Upper lobe of left lung (tissue), 6 donors: ENCODE measurements around the gene SLC44A4. TPM values are rescaled to one million over a fixed set of nuclear protein-coding genes. Genes with fewer than 3 reads are reported as not detected.

Experiments
- ATAC-seq, 2 donors: fragments of 200-7000 bp; cut with Tn5 transposase; one replicate each; pipeline ENCODE4 v1.9.1; 2022; ENCODE audit warnings: mild to moderate bottlenecking in 2 of 2, moderate library complexity in 2 of 2; ENCODE audit not compliant: low FRiP score in 2 of 2
- DNase-seq, 2 donors: peaks; one replicate each; pipeline ENCODE4 v3.0.0-alpha.2; 2019 to 2020
- H3K27ac ChIP-seq, 4 donors: fragments of 200-600 bp; sonication (generic); one replicate each; pipeline ENCODE4 v1.5.1; 2016 to 2019
- H3K27me3 ChIP-seq, 4 donors: fragments of 200-600 bp; sonication (generic); one replicate each; pipeline ENCODE4 v1.5.1; 2017 to 2019
- H3K36me3 ChIP-seq, 4 donors: fragments of 200-600 bp; sonication (generic); one replicate each; pipeline ENCODE4 v1.5.1; 2016 to 2019
- H3K4me1 ChIP-seq, 4 donors: fragments of 200-600 bp; sonication (generic); one replicate each; pipeline ENCODE4 v1.5.1; 2018 to 2019
- H3K4me3 ChIP-seq, 4 donors: fragments of 200-600 bp; sonication (generic); one replicate each; pipeline ENCODE4 v1.5.1; 2017 to 2019; ENCODE audit warnings: mild to moderate bottlenecking in 2 of 4, moderate library complexity in 1 of 4
- H3K9me3 ChIP-seq, 4 donors: fragments of 200-600 bp; sonication (generic); one replicate each; pipeline ENCODE4 v1.5.1; 2018 to 2019
- EP300 ChIP-seq, 4 donors: sonication (generic); formaldehyde crosslinking; IDR thresholded peaks; one replicate each; pipeline ENCODE4 v1.5.1; 2017; ENCODE audit warnings: antibody characterized with exemption in 4 of 4, control low read depth in 2 of 4
- POLR2A ChIP-seq, 4 donors: fragments of 450-650 bp; IDR thresholded peaks; one replicate each; pipeline ENCODE4 v1.5.1; 2016 to 2017; ENCODE audit warnings: antibody characterized with exemption in 4 of 4, mild to moderate bottlenecking in 2 of 4
- POLR2AphosphoS5 ChIP-seq, 2 donors: sonication (generic); formaldehyde crosslinking; IDR thresholded peaks; one replicate each; pipeline ENCODE4 v1.5.1; 2017; ENCODE audit warnings: antibody characterized with exemption in 2 of 2
- WGBS, 2 donors: methylation state at CpG; one replicate each; pipeline ENCODE4 v1.1.5; 2017 to 2018; 5-methylcytosine and 5-hydroxymethylcytosine counted together
- total RNA-seq, 6 donors: library from RNA; depleted of rRNA in 4 of 6; stranded (reverse); fragments of >200 nt in 4 of 6; gene quantifications; one replicate each; pipeline versions ENCODE4 v1.1.0 to v1.2.1, GENCODE V29; 2016 to 2021
- TF ChIP-seq, protein P1 (sequence below), 6 experiments: fragments of 450-650 bp in 4 of 6; fragments of 200-600 bp in 2 of 6; sonication (generic) in 2 of 6; IDR thresholded peaks; one replicate each; pipeline ENCODE4 v1.5.1; 2016 to 2019; ENCODE audit warnings: antibody characterized with exemption in 6 of 6
- donor health status: DM: no; HTN: no; CAD: no; lungs with moderate emphysema.
- donor health status: DM: no; HTN: yes; CAD: no; lungs with severe emphysema.

The SLC44A4 gene
- total RNA-seq, 6 donors from 2014 or later, result 19.1 to 84.2 (median 42.0) TPM

GRCh38 chr6:31922942-31923341 lies 44.1 kb upstream of the SLC44A4 start:
- no peak for TF ChIP-seq POLR2A (IDR thresholded peaks at IDR 0.05)
- TF ChIP-seq, protein P1, sequence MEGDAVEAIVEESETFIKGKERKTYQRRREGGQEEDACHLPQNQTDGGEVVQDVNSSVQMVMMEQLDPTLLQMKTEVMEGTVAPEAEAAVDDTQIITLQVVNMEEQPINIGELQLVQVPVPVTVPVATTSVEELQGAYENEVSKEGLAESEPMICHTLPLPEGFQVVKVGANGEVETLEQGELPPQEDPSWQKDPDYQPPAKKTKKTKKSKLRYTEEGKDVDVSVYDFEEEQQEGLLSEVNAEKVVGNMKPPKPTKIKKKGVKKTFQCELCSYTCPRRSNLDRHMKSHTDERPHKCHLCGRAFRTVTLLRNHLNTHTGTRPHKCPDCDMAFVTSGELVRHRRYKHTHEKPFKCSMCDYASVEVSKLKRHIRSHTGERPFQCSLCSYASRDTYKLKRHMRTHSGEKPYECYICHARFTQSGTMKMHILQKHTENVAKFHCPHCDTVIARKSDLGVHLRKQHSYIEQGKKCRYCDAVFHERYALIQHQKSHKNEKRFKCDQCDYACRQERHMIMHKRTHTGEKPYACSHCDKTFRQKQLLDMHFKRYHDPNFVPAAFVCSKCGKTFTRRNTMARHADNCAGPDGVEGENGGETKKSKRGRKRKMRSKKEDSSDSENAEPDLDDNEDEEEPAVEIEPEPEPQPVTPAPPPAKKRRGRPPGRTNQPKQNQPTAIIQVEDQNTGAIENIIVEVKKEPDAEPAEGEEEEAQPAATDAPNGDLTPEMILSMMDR (IDR thresholded peaks at IDR 0.05), result peak in 3 of 6 experiments; percentile 5 to 22 (median 12)
- Histone ChIP-seq H3K27ac (no peak overlapping the region), H3K4me1 (peaks cover 15 to 24% (median 20%) of the 10 kb centered on the region in 4 donors), H3K4me3 (no peak overlapping the region), H3K27me3 (no peaks in the 10 kb centered on the region), H3K9me3 (no peaks in the 10 kb centered on the region), H3K36me3 (no peaks in the 10 kb centered on the region)
- DNase-seq, result peak in 1 of 2 donors; percentile 31
- 13 to 17% methylated on average over 5 of the region's 5 CpGs for WGBS, 2 donors
- peak in 1 of 2 donors; percentile 13 for ATAC-seq

- Histone ChIP-seq H3K27ac (peak overlapping the region; percentile 63 to 84 (median 81)), H3K36me3 (no peaks in the 10 kb centered on the region), H3K4me1 (peaks cover 15 to 24% (median 20%) of the 10 kb centered on the region in 4 donors), H3K27me3 (no peaks in the 10 kb centered on the region), H3K9me3 (no peaks in the 10 kb centered on the region), H3K4me3 (no peak overlapping the region)
- TF ChIP-seq, protein P1 (IDR thresholded peaks at IDR 0.05), result no peak
- TF ChIP-seq POLR2A (IDR thresholded peaks at IDR 0.05) (peak in 1 of 4 donors; percentile 17), EP300 (IDR thresholded peaks at IDR 0.05) (peak in 1 of 4 donors; percentile 57), POLR2AphosphoS5 (IDR thresholded peaks at IDR 0.05) (peak in 1 of 2 donors; percentile 59)
- DNase-seq (peak in 1 of 2 donors; percentile 73), ATAC-seq (peak; percentile 44 to 61)
- 22 to 44% methylated on average over 2 of the region's 2 CpGs for WGBS, 2 donors
Measured at GRCh38 chr6:31920811-31921210, 42.0 kb upstream of the SLC44A4 start.

GRCh38 chr6:31919624-31920303 lies 41.0 kb upstream of the SLC44A4 start:
- peak overlapping the region; percentile 63 to 84 (median 81) for H3K27ac ChIP-seq
- WGBS, 2 donors, result 71 to 82% methylated on average over 6 of the region's 6 CpGs

GRCh38 chr6:31918069-31918720 lies 39.4 kb upstream of the SLC44A4 start:
- Histone ChIP-seq H3K4me1 (peaks cover 15 to 24% (median 20%) of the 10 kb centered on the region in 4 donors), H3K27ac (no peak overlapping the region), H3K4me3 (no peak overlapping the region), H3K9me3 (no peaks in the 10 kb centered on the region), H3K36me3 (no peaks in the 10 kb centered on the region), H3K27me3 (no peaks in the 10 kb centered on the region)
- DNase-seq, result no peak
- WGBS, 2 donors, result 87 to 90% methylated on average over 8 of the region's 8 CpGs
- ATAC-seq, result no peak
- TF ChIP-seq POLR2AphosphoS5 (IDR thresholded peaks at IDR 0.05) (no peak), EP300 (IDR thresholded peaks at IDR 0.05) (no peak), POLR2A (IDR thresholded peaks at IDR 0.05) (no peak)
- TF ChIP-seq, protein P1 (IDR thresholded peaks at IDR 0.05), result no peak

More at GRCh38 chr6:31919624-31920303, 41.0 kb upstream of the SLC44A4 start:
- H3K4me1 ChIP-seq, result peaks cover 15 to 24% (median 20%) of the 10 kb centered on the region in 4 donors
- TF ChIP-seq EP300 (IDR thresholded peaks at IDR 0.05) (no peak), POLR2AphosphoS5 (IDR thresholded peaks at IDR 0.05) (no peak), POLR2A (IDR thresholded peaks at IDR 0.05) (no peak)
- TF ChIP-seq, protein P1 (IDR thresholded peaks at IDR 0.05), result no peak
- H3K9me3 ChIP-seq, result no peaks in the 10 kb centered on the region
- H3K36me3 ChIP-seq, result no peaks in the 10 kb centered on the region
- ATAC-seq (no peak), DNase-seq (no peak)
- H3K27me3 ChIP-seq, result no peaks in the 10 kb centered on the region
- H3K4me3 ChIP-seq, result no peak overlapping the region
